ENCODE results near the gene ELK1.

ELK1 gene

GRCh38 chrX:47637546-47638195, 12.7 kb downstream of the ELK1 start:
- TF ChIP-seq ZNF354C (tag by site-specific recombination; IDR thresholded peaks at IDR 0.05; ENCODE audit: borderline replicate concordance, low read depth) (no peak), SP2 (tag by site-specific recombination; IDR thresholded peaks at IDR 0.05) (peak; percentile 25)

GRCh38 chrX:47634871-47635575, 15.3 kb downstream of the ELK1 start:
- ChIA-PET POLR2A (no interaction called here), CTCF (interaction anchor here (0.6 kb wide), 1 partner anchor 9 kb away, joined by 3 read pairs; no protein-coding TSS in a partner anchor)
- H3K36me3 ChIP-seq (ENCODE audit: control insufficient read depth in 2 of 2, insufficient read depth in 1 of 2, low read length in 2 of 2) = peaks cover 7 to 52% of the 10 kb centered on the region in 2 experiments
- H3K27ac ChIP-seq (ENCODE audit: extremely low read depth, low read depth, low read length) = no peak overlapping the region
- no peaks in the 10 kb centered on the region for H3K9me3 ChIP-seq (ENCODE audit: control insufficient read depth, insufficient read depth, low read depth, low read length)
- peak; percentile 39 for TF ChIP-seq ZFHX2 (tag by site-specific recombination; conservative IDR thresholded peaks at IDR 0.05)
- no peak for TF ChIP-seq ZEB2 (tag by site-specific recombination; IDR thresholded peaks at IDR 0.05)
- no peak for TF ChIP-seq ZBTB7A (tag by site-specific recombination; IDR thresholded peaks at IDR 0.05; ENCODE audit: low read depth)
- no peak for TF ChIP-seq OSR2 (tag by site-specific recombination; IDR thresholded peaks at IDR 0.05)
- TF ChIP-seq EGR2 (tag by site-specific recombination; IDR thresholded peaks at IDR 0.05; ENCODE audit: low read depth) = 0 out of 2 replicates have a peak, but pooled peaks have one; percentile 22
- TF ChIP-seq ZNF664 (tag by site-specific recombination; IDR thresholded peaks at IDR 0.05) = no peak
- H3K4me3 ChIP-seq (ENCODE audit: low read depth, low read length) = no peak overlapping the region
- H3K4me1 ChIP-seq (ENCODE audit: control insufficient read depth, insufficient read depth, low read length) = no peaks in the 10 kb centered on the region

More at GRCh38 chrX:47637546-47638195, 12.7 kb downstream of the ELK1 start:
- POLR2A ChIA-PET = no interaction called here
- CTCF ChIA-PET = no interaction called here
- no peaks in the 10 kb centered on the region for H3K4me1 ChIP-seq (ENCODE audit: control insufficient read depth, insufficient read depth, low read length)
- H3K9me3 ChIP-seq (ENCODE audit: control insufficient read depth, insufficient read depth, low read depth, low read length) = peaks cover 4% of the 10 kb centered on the region; the same call in 1 of the 2 replicates
- H3K27ac ChIP-seq (ENCODE audit: extremely low read depth, low read depth, low read length) = no peak overlapping the region
- no peak overlapping the region for H3K4me3 ChIP-seq (ENCODE audit: low read depth, low read length)
- H3K36me3 ChIP-seq (ENCODE audit: control insufficient read depth in 2 of 2, insufficient read depth in 1 of 2, low read length in 2 of 2) = peaks cover 17 to 75% of the 10 kb centered on the region in 2 experiments

- H3K27ac ChIP-seq (ENCODE audit: extremely low read depth, low read depth, low read length) = no peak overlapping the region
- H3K4me3 ChIP-seq (ENCODE audit: low read depth, low read length) = no peak overlapping the region
- no peaks in the 10 kb centered on the region for H3K4me1 ChIP-seq (ENCODE audit: control insufficient read depth, insufficient read depth, low read length)
- ChIA-PET POLR2A (no interaction called here), CTCF (no interaction called here)
- H3K9me3 ChIP-seq (ENCODE audit: control insufficient read depth, insufficient read depth, low read depth, low read length) = no peaks in the 10 kb centered on the region
- peaks cover 0 to 42% of the 10 kb centered on the region in 2 experiments; a peak in 2 of 3 replicates for H3K36me3 ChIP-seq (ENCODE audit: control insufficient read depth in 2 of 2, insufficient read depth in 1 of 2, low read length in 2 of 2)
- TF ChIP-seq ZNF324 (tag by site-specific recombination; IDR thresholded peaks at IDR 0.05) (peak; percentile 71; the same call in 1 of the 2 replicates), PRDM4 (tag by site-specific recombination; IDR thresholded peaks at IDR 0.05) (peak; percentile 75), ZNF747 (tag by site-specific recombination; IDR thresholded peaks at IDR 0.05) (no peak), ZNF211 (tag by site-specific recombination; IDR thresholded peaks at IDR 0.05; ENCODE audit: low read depth) (no peak), ATF2 (tag by site-specific recombination; IDR thresholded peaks at IDR 0.05; ENCODE audit: low read depth) (0 out of 2 replicates have a peak, but pooled peaks have one; percentile 17), GFI1B (tag by site-specific recombination; IDR thresholded peaks at IDR 0.05) (peak; percentile 2; the same call in 1 of the 2 replicates), SP7 (tag by site-specific recombination; IDR thresholded peaks at IDR 0.05) (peak; percentile 76), ZNF169 (tag by site-specific recombination; IDR thresholded peaks at IDR 0.05) (no peak), ZNF785 (tag by site-specific recombination; IDR thresholded peaks at IDR 0.05) (no peak), ZNF404 (tag by site-specific recombination; IDR thresholded peaks at IDR 0.05) (no peak), ZNF792 (tag by site-specific recombination; IDR thresholded peaks at IDR 0.05) (no peak), TCF7L2 (IDR thresholded peaks at IDR 0.05; ENCODE audit: borderline replicate concordance, low read depth, low read length) (no peak), ZBTB48 (tag by site-specific recombination; IDR thresholded peaks at IDR 0.05) (peak; percentile 74; the same call in 1 of the 2 replicates), ZNF704 (tag by site-specific recombination; IDR thresholded peaks at IDR 0.05) (no peak), ZNF48 (tag by site-specific recombination; IDR thresholded peaks at IDR 0.05) (no peak), KLF8 (tag by site-specific recombination; IDR thresholded peaks at IDR 0.05) (no peak), ZBTB21 (tag by site-specific recombination; IDR thresholded peaks at IDR 0.05) (0 out of 2 replicates have a peak, but pooled peaks have one; percentile 29)
Observed at GRCh38 chrX:47633689-47634590, 16.4 kb downstream of the ELK1 start.
